Activated CD8-positive, alpha-beta T cell treated with anti-CD3 and anti-CD28 coated beads for 36 hours (primary cell): ENCODE results near the gene OPA1. TPM values are rescaled to one million over a fixed set of nuclear protein-coding genes. Genes with fewer than 3 reads are reported as not detected.

Experiments used
- ATAC-seq: fragments of 200-7000 bp; cut with Tn5 transposase; one replicate; pipeline ENCODE4 v1.10.0; 2021; ENCODE audit warnings: mild to moderate bottlenecking, moderate library complexity
- CTCF ChIA-PET: fragments of 350-600 bp; sonication (Branson Sonifier 250); formaldehyde crosslinking; loops from one replicate; lab custom pipeline; 2021; ENCODE audit warnings: antibody characterized with exemption; lab: Charles Lee
- POLR2A ChIA-PET: fragments of 350-600 bp; sonication (Branson Sonifier 250); formaldehyde crosslinking; loops from one replicate; lab custom pipeline; 2021; ENCODE audit warnings: antibody characterized with exemption; lab: Charles Lee
- DNase-seq: peaks from one replicate; pipeline ENCODE4 v3.0.0-alpha.2; 2020
- H3K27ac Mint-ChIP-seq: one replicate; pipeline ENCODE4 v1.8.0; 2021; ENCODE audit warnings: mild to moderate bottlenecking, mixed read lengths
- H3K27me3 Mint-ChIP-seq: one replicate; pipeline ENCODE4 v1.8.0; 2021; ENCODE audit warnings: mixed read lengths
- H3K36me3 Mint-ChIP-seq: one replicate; pipeline ENCODE4 v1.8.0; 2021; ENCODE audit warnings: low read depth, mixed read lengths
- H3K4me1 Mint-ChIP-seq: one replicate; pipeline ENCODE4 v1.8.0; 2021; ENCODE audit warnings: low read depth, mixed read lengths
- H3K4me3 Mint-ChIP-seq: one replicate; pipeline ENCODE4 v1.8.0; 2021; ENCODE audit warnings: mild to moderate bottlenecking, moderate library complexity, mixed read lengths
- H3K9me3 Mint-ChIP-seq: one replicate; pipeline ENCODE4 v1.8.0; 2021; ENCODE audit warnings: mixed read lengths
- CTCF ChIP-seq: fragments of 200-600 bp; IDR thresholded peaks from one replicate; pipeline ENCODE4 v1.8.0; 2022; ENCODE audit warnings: antibody characterized with exemption, mild to moderate bottlenecking
- intact Hi-C: fragments of 100-400 bp; cut with micrococcal nuclease; formaldehyde crosslinking; loops from one replicate; pipeline ENCODE4 v1.10.0; 2022
- total RNA-seq, 2 experiments: library from RNA; stranded (reverse); gene quantifications; one replicate each; pipeline ENCODE4 v1.2.3, GENCODE V29; 2021

OPA1 gene
- total RNA-seq, 2 experiments from 2014 or later, result 84.8 to 104 TPM

DNA sequence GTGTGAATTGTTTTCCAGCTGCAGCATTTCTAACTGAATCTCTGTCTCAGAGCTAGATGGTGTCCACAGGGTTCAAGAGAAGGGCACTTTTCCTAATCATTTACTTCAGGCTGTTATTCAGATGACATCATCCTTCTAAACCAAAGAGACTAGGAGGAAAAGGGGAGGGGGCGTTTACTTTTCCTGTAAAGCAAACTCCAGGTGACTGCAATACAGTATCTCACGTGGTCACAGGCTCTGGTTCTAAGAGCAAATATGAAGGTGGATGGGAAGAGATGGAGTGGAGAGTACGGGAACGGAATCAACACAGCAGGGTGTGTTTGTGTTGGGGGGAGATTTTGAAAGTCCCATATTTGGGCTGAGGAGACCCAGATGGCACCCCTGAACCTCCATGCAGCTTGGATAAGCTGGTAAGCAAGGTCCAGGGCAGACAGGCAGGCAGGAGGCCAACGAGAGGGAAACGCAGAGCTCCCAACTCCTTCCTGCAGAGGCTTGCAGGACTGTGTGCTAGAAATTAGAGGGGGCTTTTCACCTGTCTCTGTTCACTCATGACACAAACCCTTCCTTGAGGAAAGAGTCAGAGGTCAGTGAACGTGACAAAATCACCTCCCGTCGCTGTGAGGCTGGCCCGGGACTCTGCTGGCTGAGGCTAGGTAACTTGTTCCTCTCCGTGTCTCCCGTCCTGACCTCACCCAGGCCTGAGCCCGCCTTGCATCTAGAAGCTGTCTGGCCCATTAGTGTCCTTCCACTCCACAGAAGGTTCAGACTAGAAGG, 151.2 kb downstream of the OPA1 start:
- ATAC-seq (no peak), DNase-seq (no peak)
- Mint-ChIP-seq H3K27me3 (peaks cover 3% of the 10 kb centered on the region), H3K4me3 (no peak overlapping the region), H3K9me3 (no peaks in the 10 kb centered on the region), H3K27ac (no peak overlapping the region), H3K36me3 (no peaks in the 10 kb centered on the region), H3K4me1 (peaks cover 6% of the 10 kb centered on the region)
- POLR2A ChIA-PET, result no interaction called here
- TF ChIP-seq CTCF, result no peak
- CTCF ChIA-PET, result interaction anchor here (1.1 kb wide), 1 partner anchor 36 kb away, joined by 3 read pairs; no protein-coding TSS in a partner anchor
- intact Hi-C loops, result no loop called here

DNA sequence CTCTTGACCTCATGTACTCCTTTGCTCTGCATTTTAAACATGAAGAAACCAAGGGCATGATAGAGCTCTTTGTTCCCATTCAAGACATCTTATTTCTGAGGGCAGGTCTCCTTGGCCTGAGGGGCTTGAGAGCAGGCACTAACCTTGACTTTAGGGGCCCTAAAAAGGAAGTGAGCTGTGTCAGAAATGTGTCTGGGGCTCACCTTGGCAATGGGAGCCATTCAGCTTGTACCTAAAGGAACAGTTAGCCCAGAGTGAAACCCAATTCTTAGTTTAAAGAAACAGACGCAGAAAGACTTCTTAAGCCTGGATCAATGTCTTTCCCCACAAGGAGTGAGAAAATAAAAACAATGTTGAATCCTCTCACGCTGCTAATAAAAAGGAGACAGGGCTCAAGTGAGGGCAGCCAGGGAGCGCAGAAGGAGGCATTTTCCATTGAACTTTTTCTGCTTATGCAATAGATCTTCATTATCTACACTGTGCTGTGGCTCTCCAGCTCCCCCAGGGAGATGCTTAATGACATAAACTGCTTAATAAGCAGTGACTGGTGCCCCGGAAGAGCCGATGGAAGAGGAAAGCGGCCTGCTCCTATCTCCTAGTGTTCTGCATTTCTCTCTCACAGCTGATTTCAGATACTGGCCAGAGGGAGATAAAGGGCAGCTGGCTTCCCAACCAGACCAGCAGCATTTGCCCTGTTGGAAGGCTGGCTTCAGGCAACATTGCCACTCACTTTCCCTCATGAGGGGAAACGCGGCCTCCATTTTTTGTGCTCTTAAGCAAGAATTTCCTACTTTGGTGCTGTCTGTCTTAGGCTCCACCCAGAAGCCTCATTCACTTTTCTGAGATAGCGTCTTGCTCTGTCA, 152.0 kb downstream of the OPA1 start:
- DNase-seq (no peak), ATAC-seq (no peak)
- Mint-ChIP-seq H3K27me3 (peaks cover 3% of the 10 kb centered on the region), H3K27ac (no peak overlapping the region), H3K4me1 (peaks cover 6% of the 10 kb centered on the region), H3K9me3 (no peaks in the 10 kb centered on the region), H3K36me3 (no peaks in the 10 kb centered on the region), H3K4me3 (no peak overlapping the region)
- POLR2A ChIA-PET, result no interaction called here
- CTCF ChIA-PET, result interaction anchor here (1.1 kb wide), 1 partner anchor 35 kb away, joined by 3 read pairs; no protein-coding TSS in a partner anchor
- intact Hi-C loops, result no loop called here
- TF ChIP-seq CTCF, result no peak

DNA sequence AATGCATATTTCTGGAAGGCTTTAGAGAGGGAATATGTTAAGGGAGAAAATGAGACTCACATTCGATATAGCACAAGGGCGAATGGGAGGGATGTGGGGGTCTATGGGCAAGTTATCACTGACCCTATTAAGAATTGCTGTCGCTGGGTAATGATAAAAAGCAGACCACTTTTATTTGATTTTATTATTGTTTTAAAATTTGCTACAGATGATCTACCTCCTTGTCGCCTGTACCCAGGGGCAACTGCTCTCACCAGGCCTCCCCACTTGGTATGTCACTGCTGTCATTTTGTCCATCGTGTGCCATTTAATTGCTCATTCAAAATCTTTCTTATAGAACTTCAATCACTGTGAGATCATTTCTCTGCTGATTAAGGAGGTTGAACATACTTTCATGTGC, 153.8 kb downstream of the OPA1 start:
- no peak for DNase-seq
- ChIA-PET POLR2A (no interaction called here), CTCF (no interaction called here)
- intact Hi-C loops, result no loop called here
- Mint-ChIP-seq H3K27me3 (peaks cover 4% of the 10 kb centered on the region), H3K4me3 (no peak overlapping the region), H3K4me1 (peaks cover 6% of the 10 kb centered on the region), H3K36me3 (no peaks in the 10 kb centered on the region), H3K9me3 (no peaks in the 10 kb centered on the region), H3K27ac (no peak overlapping the region)
- TF ChIP-seq CTCF, result no peak
- no peak for ATAC-seq

Other genes starting within 250 kb of the OPA1 start
- gene ATP13A5, start 214.5 kb upstream of the OPA1 start, total RNA-seq, result not detected
- gene ATP13A4, start 38.3 kb upstream of the OPA1 start, total RNA-seq, result 1 to 10 TPM; 2.8 to 3.5 TPM